HG03103 (cell line): ENCODE data around the gene UBE2E2.

Experiments
- ATAC-seq: cut with Tn5 transposase; IDR thresholded peaks from one replicate; pipeline ENCODE4 v1.9.1; 2021; ENCODE audit warnings: low read depth; ENCODE audit not compliant: unreplicated experiment

Gene UBE2E2

DNA sequence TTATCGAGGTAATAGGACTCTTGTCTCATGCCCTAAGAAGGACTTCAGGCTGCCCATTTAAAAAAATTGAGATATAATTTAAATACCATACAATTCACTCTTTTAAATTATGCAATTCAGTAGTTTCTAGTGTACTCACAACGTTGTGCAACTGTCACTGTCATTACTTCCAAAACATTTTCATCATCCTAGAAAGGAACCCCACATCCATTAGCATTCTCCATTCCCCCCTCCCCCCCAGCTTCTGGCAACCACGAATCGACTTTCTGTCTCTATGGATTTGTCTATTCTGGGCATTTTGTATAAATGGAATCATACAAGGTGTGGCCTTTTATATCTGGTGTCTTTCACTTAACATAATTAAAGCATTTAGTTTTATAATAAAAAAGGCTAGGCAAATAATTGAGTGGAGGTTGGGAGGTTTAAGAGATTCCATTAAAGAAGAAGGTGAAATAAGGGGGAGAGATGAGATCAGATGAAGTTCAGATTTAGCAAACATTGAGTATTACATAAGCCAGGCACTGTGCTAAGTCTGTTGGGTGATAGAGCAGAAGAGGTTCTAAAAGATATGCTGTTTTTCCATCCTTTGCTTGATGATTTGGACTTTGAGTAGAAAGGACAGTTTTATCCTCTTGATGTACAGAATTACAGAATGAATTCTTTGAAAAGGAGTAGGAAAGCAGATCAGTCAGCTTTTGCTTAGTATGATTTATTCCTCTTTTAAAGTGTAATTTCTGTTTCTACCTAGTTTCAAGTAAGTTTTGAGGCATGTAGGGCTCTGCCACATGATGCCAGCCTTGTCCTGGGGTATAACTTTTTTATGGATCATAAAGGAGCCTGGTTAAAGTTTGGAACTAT is 36.3 kb downstream of the UBE2E2 start:
- ATAC-seq = no peak

DNA sequence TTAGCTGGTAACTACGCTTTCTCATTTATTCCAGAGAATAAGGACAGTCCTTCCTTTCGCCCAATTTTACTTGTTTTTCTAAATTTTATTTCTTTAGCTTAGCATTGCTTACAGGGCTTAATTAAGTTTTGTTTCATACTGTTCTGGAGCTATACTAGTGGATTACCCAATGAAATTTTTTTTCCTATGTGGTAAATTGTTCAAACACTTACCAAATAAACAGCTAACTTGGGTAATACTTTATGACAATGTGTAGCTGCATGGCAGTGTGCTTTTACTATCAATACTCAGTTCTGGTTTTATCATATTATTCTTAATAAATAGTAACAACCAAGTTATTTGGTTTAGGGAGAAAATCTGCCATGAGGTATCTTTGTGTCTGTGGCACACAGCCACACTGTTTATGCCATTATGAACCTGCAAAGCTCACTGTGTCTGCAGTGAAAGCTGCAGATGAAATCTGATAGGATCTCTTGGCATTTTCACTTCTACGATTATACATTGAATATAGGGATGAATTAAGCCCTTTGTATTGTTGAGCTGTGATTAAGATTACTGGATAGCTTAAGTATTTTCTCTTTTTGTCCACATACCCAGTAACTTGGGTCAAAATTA is 37.2 kb downstream of the UBE2E2 start:
- no peak for ATAC-seq

DNA sequence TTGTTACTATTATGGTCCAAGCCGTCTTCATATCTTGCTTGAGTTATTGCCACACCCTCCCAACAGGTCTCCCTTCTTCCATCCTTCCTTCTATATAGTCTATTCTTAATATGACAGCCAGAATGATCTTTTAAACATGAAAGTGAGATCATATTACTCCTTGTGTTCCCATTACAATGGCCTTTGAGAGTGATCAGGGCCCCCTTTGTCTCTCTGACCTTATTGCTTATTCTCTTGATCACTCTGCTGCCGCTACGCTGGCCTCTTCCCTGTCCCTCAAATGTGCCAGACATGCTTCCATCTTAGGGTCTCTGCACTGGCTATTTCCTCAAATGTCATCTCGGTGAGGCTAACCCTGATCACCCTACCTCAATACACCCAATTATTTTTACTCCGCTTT is 38.1 kb downstream of the UBE2E2 start:
- ATAC-seq = no peak

DNA sequence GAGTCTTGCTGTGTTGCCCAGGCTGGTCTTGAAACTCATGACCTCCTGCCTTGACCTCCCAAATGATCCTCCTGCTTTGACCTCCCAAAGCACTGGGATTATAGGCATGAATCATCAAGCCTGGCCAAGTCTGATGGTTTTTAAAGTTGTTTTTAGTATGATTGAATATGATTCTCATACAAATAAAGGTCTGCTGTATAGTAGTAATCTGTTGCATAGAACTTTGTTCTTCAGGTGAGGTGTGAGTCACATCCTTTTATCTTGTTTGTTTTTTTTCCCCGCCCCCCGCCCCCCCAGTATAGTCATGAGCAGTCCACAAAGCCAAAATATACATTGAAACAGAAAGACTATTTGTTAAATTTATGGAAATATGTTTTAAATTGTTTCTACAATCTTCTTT is 39.0 kb downstream of the UBE2E2 start:
- no peak for ATAC-seq

DNA sequence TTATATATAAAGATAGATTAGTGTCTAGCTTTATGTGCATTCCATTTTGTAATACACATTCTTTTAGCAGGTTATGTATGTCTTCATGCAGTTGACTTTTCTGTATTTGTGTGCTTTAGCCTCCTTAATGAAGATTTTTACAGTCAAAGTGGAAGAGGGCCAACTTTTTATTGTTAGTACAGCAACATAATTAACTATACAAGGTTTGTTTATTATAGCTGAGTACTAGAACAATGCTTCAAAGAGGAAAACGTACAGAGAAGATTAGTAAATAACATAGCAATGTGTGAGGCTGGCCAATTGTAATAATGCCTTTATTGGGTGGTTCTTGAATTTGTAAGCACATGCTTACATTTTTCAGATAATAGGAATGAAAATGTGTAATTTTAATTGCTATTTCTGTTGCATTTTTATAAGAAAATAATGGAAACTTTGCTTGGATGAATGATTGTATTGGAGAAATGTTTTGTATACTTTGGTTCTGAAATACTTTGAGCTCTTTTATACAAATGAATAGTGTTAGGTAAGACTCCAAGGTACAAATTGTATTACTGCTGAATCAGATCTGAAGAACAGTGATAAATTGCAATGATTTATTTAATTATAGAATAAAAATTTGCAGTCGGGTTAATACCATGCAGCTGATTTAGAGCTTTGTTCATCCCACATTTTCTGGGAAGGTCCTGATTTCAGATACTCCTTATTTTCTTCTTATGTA is 41.4 kb downstream of the UBE2E2 start:
- ATAC-seq = no peak

DNA sequence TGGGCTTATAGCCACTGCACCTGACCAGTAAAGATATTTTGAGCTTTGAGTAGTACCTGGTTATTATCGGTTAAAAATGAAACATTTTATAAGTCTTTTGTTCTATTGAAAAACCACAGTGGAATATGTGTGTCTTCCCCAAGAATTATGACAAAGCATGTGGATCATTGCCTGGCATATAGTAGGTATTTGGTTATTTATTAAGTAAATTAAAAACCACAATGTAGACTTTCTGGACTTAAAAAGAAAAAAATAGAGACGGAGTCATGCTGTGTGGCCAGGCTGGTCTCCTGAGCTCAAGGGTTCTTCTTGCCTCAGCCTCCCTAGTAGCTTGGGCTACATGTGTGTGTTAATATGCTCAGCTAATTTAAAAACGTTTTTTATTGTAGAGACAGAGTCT is 43.5 kb downstream of the UBE2E2 start:
- no peak for ATAC-seq

DNA sequence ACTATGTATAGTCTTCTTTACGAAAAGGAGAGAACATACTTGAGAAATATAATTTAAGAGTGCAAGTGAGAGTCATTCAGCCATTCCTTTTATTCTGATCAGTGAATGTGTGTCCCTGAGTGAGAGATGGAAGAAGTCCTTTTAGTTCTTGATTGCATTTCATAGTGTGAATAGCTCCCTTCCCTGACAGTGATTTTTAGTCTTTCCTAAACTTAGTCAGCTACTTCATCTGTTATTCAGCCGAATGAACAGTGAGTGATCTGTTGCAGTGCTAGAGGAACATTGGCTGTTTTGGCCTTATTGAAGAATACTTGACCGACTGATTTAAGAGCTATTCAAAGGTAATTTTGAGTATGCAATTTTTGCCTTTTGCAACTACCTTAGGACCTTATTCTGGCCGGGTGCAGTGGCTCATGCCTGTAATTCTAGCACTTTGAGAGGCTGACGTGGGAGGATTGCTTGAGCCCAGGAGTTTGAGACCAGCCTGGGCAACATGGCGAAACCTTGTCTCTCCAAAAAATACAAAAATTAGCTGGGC is 45.5 kb downstream of the UBE2E2 start:
- no peak for ATAC-seq

DNA sequence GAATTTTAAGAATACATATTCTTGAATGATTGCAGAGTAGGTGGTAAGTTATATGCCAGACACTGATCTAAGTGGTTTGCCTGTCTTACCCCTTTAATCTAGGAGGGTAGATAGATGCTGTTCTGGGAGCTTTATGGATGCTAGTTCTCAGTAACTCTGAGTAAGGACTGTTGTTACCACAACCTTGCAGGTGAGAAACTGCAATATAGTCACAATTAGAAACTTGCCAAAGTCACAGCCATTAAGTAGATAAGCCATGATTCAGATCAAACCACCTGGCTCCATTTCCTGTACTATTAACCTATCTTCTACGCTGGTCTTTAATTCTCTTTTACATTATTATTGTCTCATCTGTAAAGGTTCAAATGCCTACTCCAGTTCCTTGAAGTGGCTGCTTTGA is 46.8 kb downstream of the UBE2E2 start:
- ATAC-seq = no peak

DNA sequence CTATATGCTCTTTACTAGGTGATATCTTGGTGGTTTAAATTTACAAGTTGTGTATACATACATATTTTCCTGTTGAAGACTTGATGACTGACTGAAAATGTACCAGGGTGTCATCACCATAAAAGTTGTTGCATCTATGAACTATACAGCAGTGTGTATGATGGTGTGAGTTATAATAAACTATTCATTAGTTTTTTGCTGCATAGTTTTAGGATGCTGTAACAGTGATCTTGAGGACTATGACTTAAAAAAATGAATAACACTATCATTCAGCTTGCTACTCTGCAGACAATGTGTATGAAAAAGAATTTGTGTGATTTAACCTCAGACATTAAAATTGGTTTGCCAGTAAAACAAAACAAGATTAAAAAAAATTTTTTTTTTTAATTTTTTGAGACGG is 49.0 kb downstream of the UBE2E2 start:
- no peak for ATAC-seq

DNA sequence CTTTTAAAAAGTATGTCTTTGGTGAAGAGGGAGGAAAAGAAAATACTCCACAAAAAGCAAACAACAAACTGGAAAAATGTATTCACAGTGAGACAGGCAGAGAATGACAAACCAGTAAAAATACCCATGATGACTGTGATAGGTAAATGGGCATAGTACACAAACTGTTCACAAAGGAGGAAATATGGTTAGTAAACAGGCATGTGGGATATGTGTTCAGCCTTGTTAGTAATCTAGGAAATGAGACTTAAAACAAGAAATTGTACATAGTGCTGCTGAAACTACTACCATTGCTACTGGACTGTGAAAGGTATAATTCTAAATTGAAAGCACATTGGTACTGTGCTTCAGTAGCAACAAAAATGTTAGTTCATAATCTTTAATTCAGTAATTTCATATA is 50.1 kb downstream of the UBE2E2 start:
- peak; percentile 85 for ATAC-seq

DNA sequence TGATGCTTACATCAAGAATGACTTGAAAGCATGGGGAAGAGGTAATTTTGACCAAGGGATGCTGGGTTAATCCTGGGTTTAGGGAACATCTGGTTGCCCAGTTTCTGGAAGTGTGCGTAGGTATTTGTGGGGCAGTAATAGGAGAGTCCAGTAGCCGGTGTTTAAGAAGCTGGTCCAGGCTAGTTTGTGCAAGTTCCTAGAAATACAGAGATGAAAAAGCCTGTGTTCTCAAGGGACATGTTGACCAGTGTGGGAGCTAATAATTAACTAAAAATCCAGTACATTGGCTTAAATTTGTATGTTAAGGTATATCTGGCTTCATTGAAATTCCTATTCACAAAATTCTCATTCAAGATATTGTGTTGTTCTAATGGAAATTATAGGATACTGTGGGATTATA is 51.2 kb downstream of the UBE2E2 start:
- ATAC-seq = no peak

DNA sequence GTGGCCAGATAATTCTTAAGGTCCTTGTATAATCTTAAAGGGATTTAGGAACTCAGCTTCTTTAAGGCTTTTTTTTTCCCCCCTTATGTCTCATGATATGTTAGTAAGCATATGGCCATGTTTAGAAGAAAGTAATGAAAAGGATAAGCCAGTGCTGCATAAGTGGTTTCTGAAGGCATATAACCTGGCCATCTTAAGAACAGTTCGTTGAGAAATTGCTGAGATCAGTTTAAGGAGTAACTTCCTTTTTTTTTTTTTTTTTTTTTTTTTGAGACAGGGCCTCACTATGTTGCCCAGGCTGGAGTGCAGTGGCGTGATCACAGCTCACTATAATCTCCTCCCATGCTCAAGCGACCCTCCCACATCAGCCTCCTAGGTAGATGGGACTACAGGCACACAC is 51.7 kb downstream of the UBE2E2 start:
- no peak for ATAC-seq

DNA sequence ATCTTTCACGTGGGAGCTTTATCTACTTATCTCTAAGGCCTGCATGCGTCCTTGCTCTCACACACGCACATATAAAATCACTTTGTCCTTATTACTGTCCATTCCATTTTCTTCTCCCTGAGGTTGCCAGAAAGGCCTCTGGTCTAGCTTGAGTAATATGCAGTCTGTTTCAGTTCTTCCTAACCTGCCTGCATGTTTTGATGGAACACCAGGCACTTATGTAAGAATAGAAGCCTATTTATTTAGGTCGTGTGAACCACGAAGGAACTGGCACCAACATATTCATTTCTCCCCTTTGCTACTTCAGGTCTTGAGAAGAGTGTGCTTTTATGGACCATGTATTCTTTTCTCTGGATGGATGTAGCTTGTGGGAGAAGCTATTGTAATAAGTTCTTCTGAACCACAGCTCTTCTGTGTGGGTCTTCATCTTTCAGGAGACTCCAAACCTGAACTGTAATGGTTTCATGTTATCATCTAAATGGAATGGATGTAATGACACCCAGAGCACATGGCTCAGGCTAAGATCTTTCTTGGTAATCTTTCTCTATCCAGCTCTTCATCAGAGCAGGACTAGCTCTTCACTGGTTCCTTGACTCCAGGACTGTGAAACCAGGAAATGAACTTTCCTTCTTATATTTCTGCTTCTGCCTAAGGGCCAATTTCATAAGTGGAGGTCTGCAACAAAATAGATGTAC is 53.8 kb downstream of the UBE2E2 start:
- ATAC-seq = no peak

DNA sequence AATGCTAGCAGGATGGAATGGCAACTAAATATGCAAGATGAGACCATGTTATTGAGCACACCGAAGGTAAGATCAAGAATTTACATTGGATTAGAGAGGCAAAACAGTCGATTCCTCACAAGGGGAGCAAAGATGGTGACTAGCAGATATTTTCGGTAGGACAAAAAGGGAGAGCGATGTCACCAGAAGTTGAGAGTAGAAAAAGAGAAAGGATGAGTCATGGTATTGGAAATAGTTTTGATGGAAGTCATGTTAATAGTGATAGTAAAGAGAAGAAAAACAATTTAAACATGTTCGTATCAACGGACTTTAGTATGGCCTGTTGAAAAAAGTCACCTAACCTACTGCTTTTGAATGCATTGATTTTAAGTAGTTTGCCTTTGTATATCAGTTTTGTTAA is 55.0 kb downstream of the UBE2E2 start:
- ATAC-seq = no peak

DNA sequence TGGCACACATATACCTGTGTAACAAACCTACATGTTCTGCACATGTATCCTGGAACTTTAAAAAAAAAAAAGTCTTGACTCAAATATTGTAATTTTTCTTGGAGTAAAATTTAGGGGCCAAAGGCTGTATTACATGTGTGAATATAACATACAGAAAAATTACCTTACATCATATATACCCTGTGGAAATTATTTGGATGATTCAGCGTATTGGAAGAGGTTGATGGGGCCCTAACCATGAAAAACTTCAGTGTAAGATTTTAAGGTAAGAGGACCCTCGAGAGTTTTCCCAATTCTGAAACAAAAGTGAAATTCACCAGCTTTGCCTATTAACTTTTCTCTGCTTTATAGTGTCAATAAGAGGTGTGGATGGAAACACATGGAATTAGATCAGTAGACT is 56.4 kb downstream of the UBE2E2 start:
- ATAC-seq = no peak

DNA sequence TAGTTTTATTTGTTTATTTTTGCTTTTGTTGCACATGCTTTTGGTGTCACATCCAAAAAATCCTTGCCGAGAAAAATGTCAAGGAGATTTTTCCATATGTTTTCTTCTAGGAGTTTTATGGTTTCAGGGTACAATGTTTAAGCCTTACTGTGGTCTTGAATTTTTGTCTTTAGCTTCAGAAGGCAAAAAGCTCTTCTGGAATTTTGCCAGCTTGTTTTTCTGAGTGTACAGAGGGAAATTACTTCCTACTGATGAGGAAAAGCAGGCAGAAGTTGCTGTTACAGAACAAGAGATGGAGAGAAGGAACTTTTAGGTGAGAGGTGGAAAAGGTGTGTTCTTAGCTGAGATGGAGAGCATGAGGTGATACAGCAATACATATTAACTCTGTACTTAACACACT is 59.6 kb downstream of the UBE2E2 start:
- no peak for ATAC-seq

DNA sequence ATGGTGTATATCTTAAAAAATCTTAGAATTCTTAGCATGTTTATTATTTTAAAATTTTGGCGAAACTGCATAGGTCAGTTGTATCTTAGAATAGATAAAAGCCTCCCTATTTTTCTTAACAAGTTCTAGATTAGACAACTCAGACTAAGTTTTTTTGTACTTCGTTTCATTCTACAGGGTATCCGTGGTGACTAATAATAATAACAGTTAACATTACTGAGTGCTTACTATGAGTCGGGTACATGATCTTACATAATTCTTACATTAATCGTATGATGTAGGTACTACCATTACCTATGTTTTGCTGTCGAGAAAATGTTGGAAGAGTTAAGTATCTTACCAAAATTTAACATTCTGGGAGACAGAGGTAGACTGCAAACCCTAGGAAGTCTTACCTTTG is 60.7 kb downstream of the UBE2E2 start:
- no peak for ATAC-seq

DNA sequence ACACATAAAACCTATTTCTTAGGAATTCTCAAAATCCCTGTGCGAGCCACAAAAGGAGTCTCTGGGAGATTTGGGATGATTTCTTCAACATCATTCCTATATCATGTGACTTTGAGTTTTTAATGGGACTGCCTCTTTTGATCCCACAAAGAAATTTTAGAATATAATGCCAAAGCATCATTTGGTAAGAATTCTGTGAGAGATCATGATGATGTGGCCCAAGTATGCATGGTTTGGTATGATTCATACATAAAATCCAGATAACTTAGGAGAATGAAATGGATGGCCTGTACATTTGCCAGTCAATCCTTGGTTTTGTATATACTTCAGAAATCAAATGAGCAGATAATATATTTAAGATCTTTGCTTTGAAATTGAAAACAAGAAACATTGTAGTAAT is 61.3 kb downstream of the UBE2E2 start:
- ATAC-seq = no peak

DNA sequence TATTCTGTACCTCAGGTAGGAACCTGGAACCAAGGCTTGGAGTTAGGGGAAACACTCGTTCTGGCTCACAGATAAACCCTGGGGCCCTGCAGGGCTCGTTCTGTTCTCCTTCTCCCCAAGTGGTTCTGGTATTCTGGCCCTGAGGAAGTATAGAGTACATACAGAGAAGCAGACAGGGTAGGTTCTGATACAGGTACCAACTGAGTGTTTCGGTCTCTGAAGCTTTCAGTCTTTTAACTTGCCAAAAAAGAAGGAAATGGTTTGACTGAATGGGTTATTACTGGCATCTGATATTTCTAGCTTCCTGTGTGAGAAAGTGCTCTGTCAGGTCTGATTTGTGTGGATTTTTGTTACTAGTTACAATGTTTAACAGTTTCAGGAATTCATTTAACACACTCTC is 67.3 kb downstream of the UBE2E2 start:
- no peak for ATAC-seq

DNA sequence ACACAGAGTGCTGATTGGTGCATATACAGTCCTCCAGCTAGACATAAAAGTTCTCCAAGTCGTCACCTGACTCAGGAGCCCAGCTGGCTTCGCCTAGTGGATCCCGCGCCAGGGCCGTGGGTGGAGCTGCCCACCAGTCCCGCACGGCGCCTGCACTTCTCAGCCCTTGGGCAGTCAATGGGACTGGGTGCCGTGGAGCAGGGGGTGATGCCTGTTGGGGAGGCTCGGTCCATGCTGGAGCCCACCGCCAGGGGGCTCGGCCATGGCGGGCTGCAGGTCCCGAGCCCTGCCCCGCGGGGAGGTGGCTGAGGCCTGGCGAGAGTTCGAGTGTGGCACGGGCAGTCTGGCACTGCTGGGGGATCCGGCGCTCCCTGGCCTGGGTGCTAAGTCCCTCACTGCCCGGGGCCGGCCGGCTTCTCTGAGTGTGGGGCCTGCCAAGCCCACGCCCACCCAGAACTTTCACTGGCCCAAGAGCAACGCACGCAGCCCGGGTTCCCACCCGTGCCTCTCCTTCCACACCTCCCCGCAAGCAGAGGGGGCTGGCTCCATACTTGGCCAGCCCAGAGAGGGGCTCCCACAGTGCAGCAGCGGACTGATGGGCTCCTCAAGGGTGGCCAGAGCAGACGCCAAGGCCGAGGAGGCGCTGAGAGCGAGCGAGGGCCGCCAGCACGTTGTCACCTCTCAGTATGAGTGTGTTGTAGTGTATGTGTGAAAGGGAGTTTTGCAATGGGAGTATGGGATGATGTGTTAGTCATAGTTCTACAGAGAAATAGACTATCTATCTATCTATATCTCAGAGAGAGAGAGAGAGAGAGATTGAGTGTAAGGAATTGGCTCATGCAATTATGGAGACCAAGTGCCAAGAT is 69.0 kb downstream of the UBE2E2 start:
- no peak for ATAC-seq
